ENCODE measurements around the gene HSD17B10. TPM values are rescaled to one million over a fixed set of nuclear protein-coding genes. Genes with fewer than 3 reads are reported as not detected.
A peak's percentile ranks its signal among the peaks of the same experiment; 100 is the strongest.

HSD17B10 gene
- total RNA-seq, 1 donor from 2014 or later = 96.8 TPM

DNA sequence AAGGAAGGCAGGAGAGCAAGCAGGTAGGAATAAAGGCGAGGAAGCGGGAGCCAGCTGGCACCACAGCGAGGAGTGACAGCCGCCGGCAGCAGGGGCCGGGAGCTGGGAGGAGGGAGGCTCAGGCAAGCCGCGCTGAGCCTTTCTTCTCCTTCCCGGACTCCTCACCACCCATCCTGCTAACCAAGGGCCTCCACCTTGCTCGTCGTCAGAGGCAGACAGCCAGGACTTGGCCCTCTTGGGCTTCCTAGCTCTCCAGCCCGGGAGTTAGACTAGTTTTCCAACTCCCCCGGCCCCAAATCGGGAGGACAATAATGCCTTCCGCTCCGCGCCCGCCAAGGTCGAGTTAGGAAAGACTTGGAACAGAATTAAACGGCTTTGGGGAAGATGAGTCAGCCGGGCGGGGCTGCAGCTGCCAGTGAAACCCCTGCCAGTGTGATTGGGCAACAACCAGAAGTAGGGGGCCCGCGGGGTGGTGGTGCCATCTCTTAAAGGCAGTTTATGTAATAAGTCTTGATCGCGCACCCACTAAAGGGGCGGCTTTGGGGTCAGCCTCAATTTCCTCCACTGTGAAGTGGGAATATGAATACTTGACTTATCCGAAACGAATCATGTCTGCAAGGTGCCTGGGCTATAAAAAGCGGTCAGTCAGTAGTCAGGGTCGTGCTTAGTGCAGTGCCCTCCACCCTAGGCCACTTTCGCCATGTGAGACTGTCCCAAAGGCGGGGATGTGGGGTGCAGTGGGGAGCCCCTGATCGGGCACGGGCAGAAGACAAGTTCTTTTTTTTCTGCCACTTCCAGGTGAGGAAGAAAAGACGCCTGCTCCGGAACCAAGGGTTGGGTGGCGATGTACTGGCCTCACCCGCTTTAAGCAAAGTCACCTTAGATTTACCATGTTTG lies 6.7 kb upstream of the HSD17B10 start:
- H3K4me1 Mint-ChIP-seq (ENCODE audit: low read depth, unreplicated experiment) = no peaks in the 10 kb centered on the region
- Histone ChIP-seq H3K4me2 (ENCODE audit: low read length) (peak overlapping the region; percentile 91), H3K79me2 (ENCODE audit: insufficient read depth, low read length) (no peaks in the 10 kb centered on the region), H3K27me3 (ENCODE audit: insufficient read depth, low read length) (no peaks in the 10 kb centered on the region), H3K4me1 (ENCODE audit: insufficient read depth, low read length) (peaks cover 14% of the 10 kb centered on the region), H3K9ac (ENCODE audit: low read length) (peak overlapping the region; percentile 64), H3K36me3 (ENCODE audit: insufficient read depth, low read length) (no peaks in the 10 kb centered on the region), H3K4me3 (ENCODE audit: insufficient read depth, low read depth, low read length) (peak overlapping the region; percentile 61), H2AFZ (ENCODE audit: low read depth, low read length) (peak overlapping the region; percentile 92), H3K27ac (ENCODE audit: low read depth, low read length) (peak overlapping the region; percentile 26), H3K9me3 (ENCODE audit: insufficient read depth, low read depth, low read length) (no peaks in the 10 kb centered on the region), H4K20me1 (ENCODE audit: insufficient read depth, low read length) (no peaks in the 10 kb centered on the region)
- H3K27ac Mint-ChIP-seq (ENCODE audit: unreplicated experiment) = no peak overlapping the region
- FAIRE-seq (peak; percentile 50), DNase-seq (ENCODE audit: low read depth) (peak; percentile 30)
- peak overlapping the region; percentile 57 for H3K4me3 Mint-ChIP-seq (ENCODE audit: unreplicated experiment)
- H3K9me3 Mint-ChIP-seq (ENCODE audit: unreplicated experiment) = no peaks in the 10 kb centered on the region
- no peak for TF ChIP-seq EZH2 (IDR thresholded peaks at IDR 0.05; ENCODE audit: insufficient read depth, low read length)
- TF ChIP-seq, protein P1, sequence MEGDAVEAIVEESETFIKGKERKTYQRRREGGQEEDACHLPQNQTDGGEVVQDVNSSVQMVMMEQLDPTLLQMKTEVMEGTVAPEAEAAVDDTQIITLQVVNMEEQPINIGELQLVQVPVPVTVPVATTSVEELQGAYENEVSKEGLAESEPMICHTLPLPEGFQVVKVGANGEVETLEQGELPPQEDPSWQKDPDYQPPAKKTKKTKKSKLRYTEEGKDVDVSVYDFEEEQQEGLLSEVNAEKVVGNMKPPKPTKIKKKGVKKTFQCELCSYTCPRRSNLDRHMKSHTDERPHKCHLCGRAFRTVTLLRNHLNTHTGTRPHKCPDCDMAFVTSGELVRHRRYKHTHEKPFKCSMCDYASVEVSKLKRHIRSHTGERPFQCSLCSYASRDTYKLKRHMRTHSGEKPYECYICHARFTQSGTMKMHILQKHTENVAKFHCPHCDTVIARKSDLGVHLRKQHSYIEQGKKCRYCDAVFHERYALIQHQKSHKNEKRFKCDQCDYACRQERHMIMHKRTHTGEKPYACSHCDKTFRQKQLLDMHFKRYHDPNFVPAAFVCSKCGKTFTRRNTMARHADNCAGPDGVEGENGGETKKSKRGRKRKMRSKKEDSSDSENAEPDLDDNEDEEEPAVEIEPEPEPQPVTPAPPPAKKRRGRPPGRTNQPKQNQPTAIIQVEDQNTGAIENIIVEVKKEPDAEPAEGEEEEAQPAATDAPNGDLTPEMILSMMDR (IDR thresholded peaks at IDR 0.05; ENCODE audit: insufficient read depth, low read depth, low read length) = no peak
- H3K36me3 Mint-ChIP-seq (ENCODE audit: low read depth, unreplicated experiment) = no peaks in the 10 kb centered on the region
- peaks cover 15% of the 10 kb centered on the region for H3K27me3 Mint-ChIP-seq (ENCODE audit: low read depth, unreplicated experiment)

DNA sequence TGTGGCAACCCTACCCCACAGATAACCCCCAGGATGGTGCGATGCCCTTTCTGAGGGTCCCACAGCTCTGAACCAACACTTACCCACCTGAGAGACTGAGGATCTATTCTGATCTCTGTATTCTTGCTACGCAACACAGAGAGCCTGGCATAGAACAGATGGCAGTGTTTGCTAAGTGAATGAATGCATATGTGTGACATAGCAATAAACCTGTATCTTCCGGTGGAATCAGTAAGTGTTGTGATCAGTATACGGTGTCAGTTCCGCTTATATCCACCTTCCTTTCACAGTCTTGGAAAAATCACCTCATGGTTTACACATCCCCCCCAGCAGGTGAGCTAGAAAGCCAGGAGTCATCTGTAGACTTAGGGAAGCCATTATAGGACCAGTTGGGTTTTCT lies 5.9 kb upstream of the HSD17B10 start:
- no peaks in the 10 kb centered on the region for H3K27me3 ChIP-seq (ENCODE audit: insufficient read depth, low read length)
- H3K27ac ChIP-seq (ENCODE audit: low read depth, low read length) = no peak overlapping the region
- H4K20me1 ChIP-seq (ENCODE audit: insufficient read depth, low read length) = no peaks in the 10 kb centered on the region
- DNase-seq (ENCODE audit: low read depth) (no peak), FAIRE-seq (peak; percentile 92)
- H3K36me3 ChIP-seq (ENCODE audit: insufficient read depth, low read length) = no peaks in the 10 kb centered on the region
- Mint-ChIP-seq H3K4me3 (ENCODE audit: unreplicated experiment) (no peak overlapping the region), H3K4me1 (ENCODE audit: low read depth, unreplicated experiment) (no peaks in the 10 kb centered on the region), H3K27me3 (ENCODE audit: low read depth, unreplicated experiment) (peaks cover 15% of the 10 kb centered on the region), H3K9me3 (ENCODE audit: unreplicated experiment) (no peaks in the 10 kb centered on the region), H3K27ac (ENCODE audit: unreplicated experiment) (no peak overlapping the region), H3K36me3 (ENCODE audit: low read depth, unreplicated experiment) (no peaks in the 10 kb centered on the region)
- peaks cover 14% of the 10 kb centered on the region for H3K4me1 ChIP-seq (ENCODE audit: insufficient read depth, low read length)
- no peak overlapping the region for H3K4me3 ChIP-seq (ENCODE audit: insufficient read depth, low read depth, low read length)
- H3K9ac ChIP-seq (ENCODE audit: low read length) = peak overlapping the region; percentile 58
- peak overlapping the region; percentile 92 for H2AFZ ChIP-seq (ENCODE audit: low read depth, low read length)
- TF ChIP-seq EZH2 (IDR thresholded peaks at IDR 0.05; ENCODE audit: insufficient read depth, low read length) = no peak
- TF ChIP-seq, protein P1 (IDR thresholded peaks at IDR 0.05; ENCODE audit: insufficient read depth, low read depth, low read length) = no peak
- no peaks in the 10 kb centered on the region for H3K9me3 ChIP-seq (ENCODE audit: insufficient read depth, low read depth, low read length)
- H3K79me2 ChIP-seq (ENCODE audit: insufficient read depth, low read length) = no peaks in the 10 kb centered on the region
- peak overlapping the region; percentile 91 for H3K4me2 ChIP-seq (ENCODE audit: low read length)

DNA sequence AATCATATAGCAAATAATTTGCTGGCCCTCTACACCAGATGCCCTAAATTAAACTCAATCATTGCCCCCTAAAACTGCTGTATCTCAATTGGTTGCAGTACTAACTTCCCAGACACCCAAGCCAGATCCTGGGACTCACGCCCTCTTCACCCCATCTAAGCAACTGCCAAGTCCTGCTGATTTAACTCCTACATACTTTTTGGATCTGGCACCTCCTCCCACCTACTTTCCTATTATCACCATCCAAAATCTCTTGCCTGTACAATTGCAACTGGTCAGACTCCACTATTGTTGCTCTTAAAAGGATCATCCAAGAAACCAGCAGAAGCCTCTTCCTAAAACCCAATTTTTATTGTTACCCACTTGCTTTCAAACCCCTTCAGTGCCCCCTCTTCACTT lies 4.7 kb upstream of the HSD17B10 start:
- Mint-ChIP-seq H3K9me3 (ENCODE audit: unreplicated experiment) (no peaks in the 10 kb centered on the region), H3K27me3 (ENCODE audit: low read depth, unreplicated experiment) (peaks cover 15% of the 10 kb centered on the region), H3K4me3 (ENCODE audit: unreplicated experiment) (no peak overlapping the region), H3K27ac (ENCODE audit: unreplicated experiment) (no peak overlapping the region), H3K36me3 (ENCODE audit: low read depth, unreplicated experiment) (no peaks in the 10 kb centered on the region), H3K4me1 (ENCODE audit: low read depth, unreplicated experiment) (no peaks in the 10 kb centered on the region)
- no peaks in the 10 kb centered on the region for H3K27me3 ChIP-seq (ENCODE audit: insufficient read depth, low read length)
- H3K27ac ChIP-seq (ENCODE audit: low read depth, low read length) = no peak overlapping the region
- H3K4me3 ChIP-seq (ENCODE audit: insufficient read depth, low read depth, low read length) = no peak overlapping the region
- TF ChIP-seq, protein P1 (IDR thresholded peaks at IDR 0.05; ENCODE audit: insufficient read depth, low read depth, low read length) = no peak
- no peak for TF ChIP-seq EZH2 (IDR thresholded peaks at IDR 0.05; ENCODE audit: insufficient read depth, low read length)
- H4K20me1 ChIP-seq (ENCODE audit: insufficient read depth, low read length) = no peaks in the 10 kb centered on the region
- peaks cover 14% of the 10 kb centered on the region for H3K4me1 ChIP-seq (ENCODE audit: insufficient read depth, low read length)
- FAIRE-seq = no peak
- DNase-seq (ENCODE audit: low read depth) = no peak
- no peak overlapping the region for H3K4me2 ChIP-seq (ENCODE audit: low read length)
- no peak overlapping the region for H3K9ac ChIP-seq (ENCODE audit: low read length)
- H3K36me3 ChIP-seq (ENCODE audit: insufficient read depth, low read length) = no peaks in the 10 kb centered on the region
- H2AFZ ChIP-seq (ENCODE audit: low read depth, low read length) = no peak overlapping the region
- H3K9me3 ChIP-seq (ENCODE audit: insufficient read depth, low read depth, low read length) = no peaks in the 10 kb centered on the region
- peaks cover 4% of the 10 kb centered on the region for H3K79me2 ChIP-seq (ENCODE audit: insufficient read depth, low read length)

All from astrocyte (in vitro differentiated cells and primary cell).